Measurements from ENCODE around the gene ALOX5AP.

The ALOX5AP gene

GRCh38 chr13:30735025-30735871 lies at the start of gene ALOX5AP:
Gene ALOX5AP (plus strand): TSS chr13:30735543. CDS start chr13:30735606, 63 bp downstream.
- DNase-seq (ENCODE audit: low read depth): no peak

GRCh38 chr13:30685987-30686386 lies 49.4 kb upstream of the ALOX5AP start:
- DNase-seq (ENCODE audit: low read depth): no peak

- DNase-seq (ENCODE audit: low read depth): no peak
These were observed 47.7 kb upstream of the ALOX5AP start for GRCh38 chr13:30687601-30688000.

- no peak for DNase-seq (ENCODE audit: low read depth)
These were observed 45.6 kb upstream of the ALOX5AP start for GRCh38 chr13:30689752-30690151.

- DNase-seq (ENCODE audit: low read depth): no peak
These were observed 44.8 kb upstream of the ALOX5AP start for GRCh38 chr13:30690282-30691188.

GRCh38 chr13:30692113-30692512 lies 43.2 kb upstream of the ALOX5AP start:
- no peak for DNase-seq (ENCODE audit: low read depth)

- DNase-seq (ENCODE audit: low read depth): no peak
These were observed 38.8 kb upstream of the ALOX5AP start for GRCh38 chr13:30696278-30697176.

- DNase-seq (ENCODE audit: low read depth): no peak
These were observed 38.0 kb upstream of the ALOX5AP start for GRCh38 chr13:30697177-30697953.

GRCh38 chr13:30697996-30698401 lies 37.3 kb upstream of the ALOX5AP start:
- DNase-seq (ENCODE audit: low read depth): no peak

GRCh38 chr13:30698488-30699005 lies 36.8 kb upstream of the ALOX5AP start:
- no peak for DNase-seq (ENCODE audit: low read depth)

- DNase-seq (ENCODE audit: low read depth): no peak
These were observed 35.0 kb upstream of the ALOX5AP start for GRCh38 chr13:30700364-30700763.

- DNase-seq (ENCODE audit: low read depth): no peak
These were observed 33.3 kb upstream of the ALOX5AP start for GRCh38 chr13:30702006-30702405.

GRCh38 chr13:30704596-30704995 lies 30.7 kb upstream of the ALOX5AP start:
- DNase-seq (ENCODE audit: low read depth): no peak

- no peak for DNase-seq (ENCODE audit: low read depth)
These were observed 29.7 kb upstream of the ALOX5AP start for GRCh38 chr13:30705680-30706079.

GRCh38 chr13:30708541-30708940 lies 26.8 kb upstream of the ALOX5AP start:
- DNase-seq (ENCODE audit: low read depth): no peak

GRCh38 chr13:30710442-30710841 lies 24.9 kb upstream of the ALOX5AP start:
- DNase-seq (ENCODE audit: low read depth): no peak

- DNase-seq (ENCODE audit: low read depth): no peak
These were observed 24.0 kb upstream of the ALOX5AP start for GRCh38 chr13:30711375-30711774.

GRCh38 chr13:30711837-30712236 lies 23.5 kb upstream of the ALOX5AP start:
- DNase-seq (ENCODE audit: low read depth): no peak

- no peak for DNase-seq (ENCODE audit: low read depth)
These were observed 22.5 kb upstream of the ALOX5AP start for GRCh38 chr13:30712536-30713532.

Data from HS-27A (cell line).